Choroid plexus epithelial cell (primary cell): ENCODE results near the gene EVPLL.
"Not testable (repeated sequence)": the region's sequence is repeated elsewhere in the genome, so short reads cannot be mapped to it uniquely, and the experiment has no call there.

Source experiments
- DNase-seq: peaks from one replicate; pipeline ENCODE4 v3.0.0-alpha.2; 2010; ENCODE audit warnings: low read depth
- H3K4me3 ChIP-seq: 2 replicates; pipeline ENCODE4 v1.5.1; 2011; ENCODE audit warnings: low read depth, mild to moderate bottlenecking, control low read depth, low read length, moderate library complexity

EVPLL gene

GRCh38 chr17:18403604-18404003, 26.0 kb downstream of the EVPLL start:
- not testable (repeated sequence) for H3K4me3 ChIP-seq, DNase-seq

- not testable (repeated sequence) for H3K4me3 ChIP-seq
- peak; percentile 1 for DNase-seq
These were observed 31.3 kb downstream of the EVPLL start for GRCh38 chr17:18408906-18409305.

GRCh38 chr17:18409321-18409720, 31.7 kb downstream of the EVPLL start:
- H3K4me3 ChIP-seq, result not testable (repeated sequence)
- DNase-seq, result peak; percentile 29

GRCh38 chr17:18410736-18411135, 33.2 kb downstream of the EVPLL start:
- peak; percentile 0 for DNase-seq
- peak overlapping the region; percentile 59 for H3K4me3 ChIP-seq

- peak; percentile 48 for DNase-seq
- peak overlapping the region; percentile 59 for H3K4me3 ChIP-seq
These were observed 33.8 kb downstream of the EVPLL start for GRCh38 chr17:18411377-18411864.

GRCh38 chr17:18412001-18412538, 34.5 kb downstream of the EVPLL start:
- not testable (repeated sequence) for H3K4me3 ChIP-seq, DNase-seq

GRCh38 chr17:18421521-18421920, 43.9 kb downstream of the EVPLL start:
- peak; percentile 0 for DNase-seq
- not testable (repeated sequence) for H3K4me3 ChIP-seq

GRCh38 chr17:18422464-18422863, 44.9 kb downstream of the EVPLL start:
- not testable (repeated sequence) for DNase-seq, H3K4me3 ChIP-seq

- DNase-seq, H3K4me3 ChIP-seq: not testable (repeated sequence)
These were observed 45.4 kb downstream of the EVPLL start for GRCh38 chr17:18423015-18423414.

- H3K4me3 ChIP-seq, DNase-seq: not testable (repeated sequence)
These were observed 48.0 kb downstream of the EVPLL start for GRCh38 chr17:18425593-18425992.

- not testable (repeated sequence) for H3K4me3 ChIP-seq, DNase-seq
These were observed 49.1 kb downstream of the EVPLL start for GRCh38 chr17:18426639-18427038.

- not testable (repeated sequence) for H3K4me3 ChIP-seq, DNase-seq
These were observed 54.6 kb downstream of the EVPLL start for GRCh38 chr17:18432206-18432605.
